ENCODE measurements around the gene POLA1. TPM values are rescaled to one million over a fixed set of nuclear protein-coding genes. Genes with fewer than 3 reads are reported as not detected.

Gene POLA1
- total and polyA plus RNA-seq, 2 donors from 2014 or later = 2.2 to 9.7 TPM

- DNase-seq (no peak), FAIRE-seq (no peak)
- intact Hi-C loops (cut with DNase I) = no loop called here
- no peak overlapping the region for H3K9ac ChIP-seq (ENCODE audit: low read length in 3 of 3)
- no peak overlapping the region for H3K27ac ChIP-seq (ENCODE audit: low read depth in 2 of 2, low read length in 2 of 2)
- H3K4me3 ChIP-seq (ENCODE audit: low read length in 3 of 3) = no peak overlapping the region
- no peaks in the 10 kb centered on the region for H3K4me1 ChIP-seq (ENCODE audit: control insufficient read depth in 2 of 3, insufficient read depth in 2 of 3, low read depth in 1 of 3, low read length in 3 of 3)
- no peaks in the 10 kb centered on the region for H3K9me3 ChIP-seq (ENCODE audit: control insufficient read depth in 2 of 3, insufficient read depth in 1 of 3, low read length in 3 of 3)
- H3K27me3 ChIP-seq (ENCODE audit: control insufficient read depth, insufficient read depth, low read length) = no peaks in the 10 kb centered on the region
- peaks cover 0 to 2% (median 0%) of the 10 kb centered on the region in 3 donors for H3K36me3 ChIP-seq (ENCODE audit: control insufficient read depth in 2 of 3, insufficient read depth in 3 of 3, low read length in 3 of 3)
- TF ChIP-seq CTCF (IDR thresholded peaks at IDR 0.05; ENCODE audit: borderline replicate concordance, extremely low read depth, insufficient read depth) = no peak
Measured at GRCh38 chrX:24768556-24768955, 74.8 kb downstream of the POLA1 start.

- Histone ChIP-seq H3K27ac (ENCODE audit: low read depth in 2 of 2, low read length in 2 of 2) (no peak overlapping the region), H3K9ac (ENCODE audit: low read length in 3 of 3) (no peak overlapping the region), H3K4me1 (ENCODE audit: control insufficient read depth in 2 of 3, insufficient read depth in 2 of 3, low read depth in 1 of 3, low read length in 3 of 3) (peaks cover 0 to 5% (median 0%) of the 10 kb centered on the region in 3 donors), H3K36me3 (ENCODE audit: control insufficient read depth in 2 of 3, insufficient read depth in 3 of 3, low read length in 3 of 3) (no peaks in the 10 kb centered on the region), H3K9me3 (ENCODE audit: control insufficient read depth in 2 of 3, insufficient read depth in 1 of 3, low read length in 3 of 3) (no peaks in the 10 kb centered on the region), H3K4me3 (ENCODE audit: low read length in 3 of 3) (no peak overlapping the region), H3K27me3 (ENCODE audit: control insufficient read depth, insufficient read depth, low read length) (no peaks in the 10 kb centered on the region)
- intact Hi-C loops (cut with DNase I) = no loop called here
- DNase-seq (no peak), FAIRE-seq (peak; percentile 93)
- no peak for TF ChIP-seq CTCF (IDR thresholded peaks at IDR 0.05; ENCODE audit: borderline replicate concordance, extremely low read depth, insufficient read depth)
Measured at GRCh38 chrX:24774650-24775049, 80.9 kb downstream of the POLA1 start.

GRCh38 chrX:24775891-24776290 lies 82.2 kb downstream of the POLA1 start:
- Histone ChIP-seq H3K4me3 (ENCODE audit: low read length in 3 of 3) (no peak overlapping the region), H3K9me3 (ENCODE audit: control insufficient read depth in 2 of 3, insufficient read depth in 1 of 3, low read length in 3 of 3) (no peaks in the 10 kb centered on the region), H3K27me3 (ENCODE audit: control insufficient read depth, insufficient read depth, low read length) (no peaks in the 10 kb centered on the region), H3K4me1 (ENCODE audit: control insufficient read depth in 2 of 3, insufficient read depth in 2 of 3, low read depth in 1 of 3, low read length in 3 of 3) (peaks cover 0 to 5% (median 0%) of the 10 kb centered on the region in 3 donors), H3K36me3 (ENCODE audit: control insufficient read depth in 2 of 3, insufficient read depth in 3 of 3, low read length in 3 of 3) (no peaks in the 10 kb centered on the region), H3K9ac (ENCODE audit: low read length in 3 of 3) (no peak overlapping the region), H3K27ac (ENCODE audit: low read depth in 2 of 2, low read length in 2 of 2) (peak overlapping the region in 1 of 2 donors; percentile 52)
- no peak for TF ChIP-seq CTCF (IDR thresholded peaks at IDR 0.05; ENCODE audit: borderline replicate concordance, extremely low read depth, insufficient read depth)
- DNase-seq (no peak), FAIRE-seq (peak; percentile 11)
- intact Hi-C loops (cut with DNase I) = no loop called here

GRCh38 chrX:24777660-24778059 lies 83.9 kb downstream of the POLA1 start:
- H3K9me3 ChIP-seq (ENCODE audit: control insufficient read depth in 2 of 3, insufficient read depth in 1 of 3, low read length in 3 of 3) = no peaks in the 10 kb centered on the region
- H3K27ac ChIP-seq (ENCODE audit: low read depth in 2 of 2, low read length in 2 of 2) = no peak overlapping the region
- no peak overlapping the region for H3K4me3 ChIP-seq (ENCODE audit: low read length in 3 of 3)
- H3K4me1 ChIP-seq (ENCODE audit: control insufficient read depth in 2 of 3, insufficient read depth in 2 of 3, low read depth in 1 of 3, low read length in 3 of 3) = peaks cover 0 to 5% (median 0%) of the 10 kb centered on the region in 3 donors
- no peaks in the 10 kb centered on the region for H3K27me3 ChIP-seq (ENCODE audit: control insufficient read depth, insufficient read depth, low read length)
- no peaks in the 10 kb centered on the region for H3K36me3 ChIP-seq (ENCODE audit: control insufficient read depth in 2 of 3, insufficient read depth in 3 of 3, low read length in 3 of 3)
- no peak for TF ChIP-seq CTCF (IDR thresholded peaks at IDR 0.05; ENCODE audit: borderline replicate concordance, extremely low read depth, insufficient read depth)
- DNase-seq (no peak), FAIRE-seq (peak; percentile 39)
- no peak overlapping the region for H3K9ac ChIP-seq (ENCODE audit: low read length in 3 of 3)
- intact Hi-C loops (cut with DNase I) = no loop called here

Data from kidney (tissue), 14 donors.